NCI-H748 (cell line): Measurements from ENCODE around the gene KIF5A.
"Not testable (repeated sequence)": the region's sequence is repeated elsewhere in the genome, so short reads cannot be mapped to it uniquely, and the experiment has no call there.

Experiments
- DNase-seq: peaks from one replicate; lab custom pipeline; 2025; ENCODE audit not compliant: unreplicated experiment; lab: John Stamatoyannopoulos, UW

The KIF5A gene

DNA sequence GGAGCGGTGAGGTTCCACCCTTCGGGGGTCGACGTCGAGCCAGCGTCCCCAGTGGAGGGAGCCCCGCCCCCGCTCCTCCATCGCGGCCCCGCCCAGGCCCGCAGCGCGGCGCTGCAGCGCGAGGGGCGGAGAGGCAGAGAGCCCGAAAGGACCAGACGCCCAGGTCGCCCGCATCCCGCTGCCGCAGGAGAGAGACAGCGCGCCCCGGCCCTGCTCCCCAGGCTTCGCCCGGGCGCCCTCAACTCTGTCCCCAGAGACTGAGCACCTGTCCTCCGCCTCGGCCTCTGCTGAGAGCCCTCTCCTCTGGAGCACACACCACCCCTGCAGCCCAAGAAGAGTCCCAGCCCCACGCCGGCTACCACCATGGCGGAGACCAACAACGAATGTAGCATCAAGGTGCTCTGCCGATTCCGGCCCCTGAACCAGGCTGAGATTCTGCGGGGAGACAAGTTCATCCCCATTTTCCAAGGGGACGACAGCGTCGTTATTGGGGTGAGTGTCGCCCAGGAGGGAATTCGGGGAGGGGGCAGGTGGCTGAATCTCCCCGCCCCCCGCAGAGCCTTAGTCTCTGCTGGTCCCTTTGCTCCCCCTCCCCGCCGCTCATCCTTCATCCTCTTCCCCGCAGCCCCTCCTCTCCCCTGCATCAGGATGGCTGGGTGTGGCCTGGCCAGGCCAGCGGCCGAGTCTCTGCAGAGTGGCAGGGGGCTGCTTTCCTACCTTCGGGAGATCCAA, at the start of gene KIF5A:
Gene KIF5A, plus strand, starts transcription at position 136 of the 732 bp plus-strand sequence. Its CDS starts 228 bp downstream, at position 364.
- peak; percentile 82 for DNase-seq

DNA sequence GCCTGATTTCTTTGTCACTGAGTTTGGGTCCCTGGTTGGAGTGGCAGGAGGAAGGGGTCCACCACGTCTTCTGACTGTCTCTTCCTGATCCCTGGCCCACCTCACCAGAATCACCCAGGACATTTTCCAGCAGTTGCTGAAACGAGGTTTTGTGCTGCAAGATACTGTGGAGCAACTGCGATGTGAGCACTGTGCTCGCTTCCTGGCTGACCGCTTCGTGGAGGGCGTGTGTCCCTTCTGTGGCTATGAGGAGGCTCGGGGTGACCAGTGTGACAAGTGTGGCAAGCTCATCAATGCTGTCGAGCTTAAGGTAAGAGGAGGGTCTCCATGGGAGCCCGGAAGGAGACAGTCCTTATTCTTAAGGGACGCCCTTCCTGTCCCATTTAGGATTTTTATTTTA, 49.6 kb upstream of the KIF5A start:
- DNase-seq = no peak

DNA sequence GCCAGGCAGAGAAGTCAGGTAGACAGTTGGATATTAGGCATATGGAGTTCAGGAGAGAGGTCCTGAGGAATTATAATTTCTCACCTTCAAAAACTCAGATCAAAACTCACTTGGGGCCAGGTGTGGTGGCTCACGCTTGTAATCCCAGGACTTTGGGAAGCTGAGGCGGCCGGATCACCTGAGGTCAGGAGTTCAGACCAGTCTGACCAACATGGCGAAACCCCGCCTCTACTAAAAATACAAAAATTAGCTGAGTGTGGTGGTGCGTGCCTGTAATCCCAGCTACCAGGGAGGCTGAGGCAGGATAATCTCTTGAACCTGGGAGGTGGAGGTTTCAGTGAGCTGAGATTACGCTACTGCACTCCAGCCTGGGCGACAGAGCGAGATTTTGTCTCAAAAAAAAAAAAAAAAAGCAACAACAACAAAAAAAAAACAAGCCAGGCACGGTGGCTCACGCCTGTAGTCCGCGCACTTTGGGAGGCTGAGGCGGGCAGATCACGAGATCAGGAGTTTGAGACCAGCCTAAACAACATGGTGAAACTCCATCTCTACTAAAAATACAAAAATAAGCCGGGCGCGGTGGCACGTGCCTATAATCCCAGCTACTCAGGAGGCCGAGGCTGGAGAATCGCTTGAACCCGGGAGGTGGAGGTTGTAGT, 47.4 kb upstream of the KIF5A start:
- DNase-seq = not testable (repeated sequence)

DNA sequence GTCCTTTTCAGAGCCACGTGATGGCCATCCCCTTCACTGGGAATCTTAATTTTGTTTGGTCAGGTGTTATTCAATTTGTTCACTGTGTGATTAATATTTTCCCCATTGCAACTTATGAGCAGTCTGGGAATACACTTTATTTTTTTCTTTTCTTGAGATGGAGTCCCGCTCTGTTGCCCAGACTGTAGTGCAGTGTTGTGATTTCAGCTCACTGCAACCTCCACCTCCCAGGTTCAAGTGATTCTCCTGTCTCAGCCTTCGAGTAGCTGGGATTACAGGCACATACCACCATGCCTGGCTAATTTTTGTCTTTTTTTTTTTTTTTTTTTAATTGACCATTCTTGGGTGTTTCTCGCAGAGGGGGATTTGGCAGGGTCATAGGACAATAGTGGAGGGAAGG, 43.3 kb upstream of the KIF5A start:
- DNase-seq = not testable (repeated sequence)

DNA sequence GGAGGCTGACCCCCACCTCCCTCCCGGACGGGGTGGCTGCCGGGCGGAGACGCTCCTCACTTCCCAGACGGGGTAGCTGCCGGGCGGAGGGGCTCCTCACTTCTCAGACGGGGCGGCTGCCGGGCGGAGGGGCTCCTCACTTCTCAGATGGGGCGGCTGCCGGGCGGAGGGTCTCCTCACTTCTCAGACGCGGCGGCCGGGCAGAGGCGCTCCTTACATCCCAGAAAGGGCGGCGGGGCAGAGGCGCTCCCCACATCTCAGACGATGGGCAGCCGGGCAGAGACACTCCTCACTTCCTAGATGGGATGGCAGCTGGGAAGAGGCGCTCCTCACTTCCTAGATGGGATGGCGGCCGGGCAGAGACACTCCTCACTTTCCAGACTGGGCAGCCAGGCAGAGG, 42.0 kb upstream of the KIF5A start:
- not testable (repeated sequence) for DNase-seq

DNA sequence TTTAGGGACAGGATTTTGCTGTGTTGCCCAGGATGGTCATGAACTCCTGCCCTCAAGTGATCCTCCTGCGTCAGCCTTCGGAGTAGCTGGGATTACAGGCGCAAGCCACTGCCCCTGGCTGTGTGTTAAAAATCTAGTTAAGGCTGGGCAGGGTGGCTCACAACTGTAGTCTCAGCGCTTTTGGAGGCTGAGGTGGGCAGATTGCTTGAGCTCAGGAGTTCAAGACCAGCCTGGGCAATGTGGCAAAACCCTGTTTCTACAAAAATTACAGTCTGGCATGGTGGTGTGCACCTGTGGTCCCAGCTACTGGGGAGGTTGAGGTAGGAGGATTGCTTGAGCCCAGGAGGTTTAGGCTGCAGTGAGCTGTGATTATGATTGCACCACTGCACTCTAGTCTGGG, 38.7 kb upstream of the KIF5A start:
- no peak for DNase-seq

DNA sequence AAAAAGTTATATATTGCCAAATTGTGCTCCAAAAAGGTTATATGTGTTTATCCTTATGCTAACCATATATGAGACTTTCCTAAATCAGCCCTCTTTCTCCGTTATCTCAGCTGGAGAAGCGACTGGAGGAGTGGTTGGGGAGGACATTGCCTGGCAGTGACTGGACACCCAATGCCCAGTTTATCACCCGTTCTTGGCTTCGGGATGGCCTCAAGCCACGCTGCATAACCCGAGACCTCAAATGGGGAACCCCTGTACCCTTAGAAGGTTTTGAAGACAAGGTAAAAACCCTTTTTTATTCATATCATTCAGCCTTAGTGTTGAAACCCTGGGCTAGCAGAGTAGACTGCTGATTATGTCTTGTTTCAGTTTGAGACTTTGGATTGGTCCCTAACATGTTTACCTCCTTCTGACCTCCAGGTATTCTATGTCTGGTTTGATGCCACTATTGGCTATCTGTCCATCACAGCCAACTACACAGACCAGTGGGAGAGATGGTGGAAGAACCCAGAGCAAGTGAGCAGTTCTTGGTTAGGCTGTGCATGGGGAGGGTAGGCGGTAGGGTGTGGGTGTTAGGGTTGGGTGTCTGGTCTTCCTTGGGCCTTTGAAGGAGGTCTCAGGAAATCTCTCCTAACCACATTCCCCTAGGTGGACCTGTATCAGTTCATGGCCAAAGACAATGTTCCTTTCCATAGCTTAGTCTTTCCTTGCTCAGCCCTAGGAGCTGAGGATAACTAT, 38.1 kb upstream of the KIF5A start:
- no peak for DNase-seq

DNA sequence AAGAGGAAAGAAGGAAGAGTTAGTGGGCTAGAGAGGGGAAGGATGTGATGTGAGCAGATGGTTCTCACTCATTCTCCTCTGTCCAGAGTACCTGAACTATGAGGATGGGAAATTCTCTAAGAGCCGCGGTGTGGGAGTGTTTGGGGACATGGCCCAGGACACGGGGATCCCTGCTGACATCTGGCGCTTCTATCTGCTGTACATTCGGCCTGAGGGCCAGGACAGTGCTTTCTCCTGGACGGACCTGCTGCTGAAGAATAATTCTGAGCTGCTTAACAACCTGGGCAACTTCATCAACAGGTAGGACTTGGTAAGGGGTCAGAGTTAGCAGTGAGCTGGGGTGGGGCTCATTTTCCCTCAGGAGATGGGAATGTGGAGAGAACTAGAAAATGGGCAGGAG, 37.2 kb upstream of the KIF5A start:
- DNase-seq = no peak

DNA sequence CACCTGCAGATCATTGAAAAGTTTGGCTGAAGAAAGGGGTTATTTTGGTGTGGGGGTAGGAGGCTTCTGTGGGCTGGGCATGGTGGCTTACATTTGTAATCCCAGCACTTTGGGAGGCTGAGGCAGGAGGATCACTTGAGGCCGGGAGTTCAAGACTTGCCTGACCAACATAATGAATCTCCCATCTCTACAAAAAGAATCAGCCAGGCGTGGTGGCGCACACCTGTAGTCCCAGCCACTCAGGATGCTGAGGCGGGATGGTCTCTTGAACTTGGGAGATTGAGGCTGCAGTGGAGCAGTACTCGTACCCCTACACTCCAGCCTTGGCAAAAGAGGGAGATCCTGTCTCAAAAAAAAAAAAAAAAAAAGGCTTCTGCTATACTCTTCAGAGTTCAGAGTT, 36.6 kb upstream of the KIF5A start:
- DNase-seq = no peak

DNA sequence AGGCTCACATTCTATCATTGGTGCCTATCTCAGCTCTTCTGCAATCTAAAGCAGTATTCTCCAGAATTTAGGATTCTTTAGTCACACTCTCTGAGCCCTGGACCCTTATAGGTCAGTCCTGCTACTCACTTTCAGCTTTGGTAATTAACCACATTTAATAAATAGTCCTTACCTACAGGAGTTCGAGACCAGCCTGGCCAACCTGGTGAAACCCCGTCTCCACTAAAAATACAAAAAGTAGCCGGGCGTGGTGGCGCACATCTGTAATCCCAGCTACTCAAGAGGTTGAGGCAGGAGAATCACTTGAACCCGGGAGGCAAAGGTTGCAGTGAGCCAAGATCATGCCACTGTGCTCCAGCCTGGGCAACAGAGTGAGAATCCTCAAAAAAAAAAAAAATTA, 36.2 kb upstream of the KIF5A start:
- not testable (repeated sequence) for DNase-seq

DNA sequence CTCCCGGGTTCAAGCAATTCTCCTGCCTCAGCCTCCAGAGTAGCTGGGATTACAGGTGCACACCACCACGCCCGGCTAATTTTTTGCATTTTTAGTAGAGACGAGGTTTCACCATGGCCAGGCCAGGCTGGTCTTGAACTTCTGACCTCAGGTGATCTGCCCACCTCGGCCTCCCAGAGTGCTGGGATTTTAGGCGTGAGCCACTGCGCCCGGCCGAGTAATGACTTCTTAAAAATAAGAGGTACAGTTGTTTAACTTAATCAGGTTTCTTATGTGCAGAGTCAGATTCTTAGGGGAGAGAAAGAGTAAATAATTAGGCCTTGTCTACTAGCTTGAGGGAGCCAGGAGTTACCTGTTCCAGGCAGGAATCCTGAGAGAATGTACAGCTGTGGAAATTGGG, 35.6 kb upstream of the KIF5A start:
- DNase-seq = not testable (repeated sequence)

DNA sequence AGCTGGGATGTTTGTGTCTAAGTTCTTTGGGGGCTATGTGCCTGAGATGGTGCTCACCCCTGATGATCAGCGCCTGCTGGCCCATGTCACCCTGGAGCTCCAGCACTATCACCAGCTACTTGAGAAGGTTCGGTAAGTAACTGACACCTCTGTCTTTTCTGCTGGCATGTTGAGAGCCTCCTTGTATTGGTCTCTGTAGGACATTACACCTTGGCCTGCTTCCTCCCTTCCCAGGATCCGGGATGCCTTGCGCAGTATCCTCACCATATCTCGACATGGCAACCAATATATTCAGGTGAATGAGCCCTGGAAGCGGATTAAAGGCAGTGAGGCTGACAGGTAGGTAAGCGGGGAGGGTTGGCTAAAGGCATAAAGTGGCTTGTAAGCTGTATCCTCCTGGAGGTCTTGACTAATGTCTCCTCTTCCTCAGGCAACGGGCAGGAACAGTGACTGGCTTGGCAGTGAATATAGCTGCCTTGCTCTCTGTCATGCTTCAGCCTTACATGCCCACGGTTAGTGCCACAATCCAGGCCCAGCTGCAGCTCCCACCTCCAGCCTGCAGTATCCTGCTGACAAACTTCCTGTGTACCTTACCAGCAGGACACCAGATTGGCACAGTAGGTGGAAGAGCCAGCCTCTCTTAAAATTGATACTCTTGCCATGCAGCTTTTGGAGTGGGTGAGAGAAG, 35.0 kb upstream of the KIF5A start:
- no peak for DNase-seq

DNA sequence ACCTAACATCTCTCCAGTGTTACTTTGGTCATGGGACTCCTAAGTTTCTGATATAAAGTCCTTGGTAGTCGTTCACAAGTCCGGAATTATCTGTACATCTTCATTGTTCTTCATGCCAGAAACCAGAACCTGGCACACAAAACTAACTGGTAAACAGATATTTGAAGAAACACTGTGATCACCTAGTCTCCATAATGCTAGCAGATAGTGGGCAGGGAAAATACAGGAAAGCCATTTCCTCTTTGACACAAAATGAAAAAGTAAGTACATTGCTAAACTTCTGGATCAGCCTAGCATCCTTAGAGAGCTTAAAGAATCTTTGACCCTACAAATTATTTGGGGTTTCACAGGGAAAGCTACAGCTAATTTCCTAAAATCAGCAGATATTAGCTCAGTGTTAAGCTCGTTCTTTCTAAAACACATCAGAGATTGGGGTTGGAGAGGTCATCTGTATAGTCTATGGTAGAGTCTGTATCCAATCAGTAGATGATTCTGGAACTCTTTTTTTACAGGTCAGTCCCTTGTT, 34.4 kb upstream of the KIF5A start:
- DNase-seq = no peak

DNA sequence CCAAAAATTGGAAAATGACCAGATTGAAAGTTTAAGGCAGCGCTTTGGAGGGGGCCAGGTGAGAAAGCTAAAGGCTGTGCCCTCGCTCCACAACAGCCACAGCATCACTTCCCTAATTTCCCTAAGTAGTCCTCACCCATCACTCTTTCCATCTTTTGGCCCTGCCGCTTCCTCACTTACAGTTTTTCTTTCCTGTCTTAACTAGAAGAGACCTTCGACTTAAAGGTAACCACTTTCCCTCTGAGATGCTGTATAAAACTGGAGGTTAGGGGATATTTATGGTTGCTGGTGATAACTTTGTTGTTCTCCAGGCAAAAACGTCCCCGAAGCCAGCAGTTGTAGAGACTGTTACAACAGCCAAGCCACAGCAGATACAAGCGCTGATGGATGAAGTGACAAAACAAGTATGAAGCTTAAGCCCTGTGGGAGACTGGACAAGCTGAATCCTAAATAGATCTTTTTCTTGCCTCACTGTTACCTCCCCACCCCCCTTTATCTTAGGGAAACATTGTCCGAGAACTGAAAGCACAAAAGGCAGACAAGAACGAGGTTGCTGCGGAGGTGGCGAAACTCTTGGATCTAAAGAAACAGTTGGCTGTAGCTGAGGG, 33.8 kb upstream of the KIF5A start:
- no peak for DNase-seq

DNA sequence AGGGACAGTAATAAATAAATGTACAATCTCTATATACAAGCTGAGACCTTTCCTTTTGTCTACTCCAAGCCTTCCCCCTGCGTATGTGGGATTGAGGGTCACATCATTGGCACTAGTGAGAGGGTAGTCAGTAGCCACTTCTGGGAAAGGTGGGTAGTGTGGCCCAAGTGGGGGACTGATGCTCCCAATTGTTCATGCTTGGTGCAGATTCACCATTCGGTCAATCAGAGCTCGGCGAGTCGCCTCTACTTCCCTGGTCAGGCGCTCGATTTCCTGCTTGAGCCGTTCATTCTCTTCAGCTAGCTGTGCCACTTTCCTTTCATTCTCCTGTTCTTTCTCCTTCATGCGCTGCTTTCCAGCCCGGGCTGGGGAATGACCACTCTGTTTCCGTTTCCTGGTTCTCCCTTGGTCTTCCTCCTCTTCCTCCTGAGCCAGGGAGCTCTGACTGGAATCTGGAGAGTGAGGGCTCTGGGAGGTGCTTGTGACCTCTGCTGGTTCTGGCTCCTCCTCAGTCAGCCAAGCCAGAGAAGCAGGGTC, 33.2 kb upstream of the KIF5A start:
- DNase-seq = no peak

DNA sequence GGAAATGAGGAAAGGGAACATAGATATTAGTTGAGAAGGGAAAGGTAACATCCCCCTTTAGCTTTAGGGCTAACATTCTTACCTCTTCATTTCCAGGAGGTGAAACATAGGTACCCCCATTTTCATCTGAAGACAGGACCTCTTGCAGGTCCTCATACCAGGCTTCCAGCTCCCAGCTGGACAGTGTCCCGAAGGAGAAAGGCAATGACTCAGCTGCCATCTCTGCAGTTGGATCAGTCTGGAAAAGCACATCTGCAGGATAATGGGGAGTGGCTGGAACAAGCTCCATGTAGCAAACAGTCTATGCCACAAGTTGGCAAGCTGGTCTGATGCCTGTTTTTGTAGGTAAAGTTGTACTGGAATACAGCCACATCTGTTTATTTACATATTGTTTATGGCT, 32.7 kb upstream of the KIF5A start:
- no peak for DNase-seq

DNA sequence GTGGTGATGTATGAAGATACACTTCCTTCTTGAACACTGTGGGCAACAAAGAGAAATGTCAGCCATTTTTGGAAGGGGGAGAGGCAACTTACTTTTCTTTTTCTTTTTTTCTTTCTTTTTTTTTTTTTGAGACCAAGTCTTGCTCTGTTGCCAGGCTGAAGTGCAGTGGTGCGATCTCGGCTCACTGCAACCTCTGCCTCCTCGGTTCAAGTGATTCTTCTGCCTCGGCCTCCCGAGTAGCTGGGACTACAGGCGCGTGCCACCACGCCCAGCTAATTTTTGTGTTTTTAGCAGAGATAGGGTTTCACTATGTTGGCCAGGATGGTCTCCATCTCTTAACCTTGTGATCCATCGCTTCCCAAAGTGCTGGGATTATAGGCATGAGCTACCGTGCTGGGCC, 32.1 kb upstream of the KIF5A start:
- not testable (repeated sequence) for DNase-seq

DNA sequence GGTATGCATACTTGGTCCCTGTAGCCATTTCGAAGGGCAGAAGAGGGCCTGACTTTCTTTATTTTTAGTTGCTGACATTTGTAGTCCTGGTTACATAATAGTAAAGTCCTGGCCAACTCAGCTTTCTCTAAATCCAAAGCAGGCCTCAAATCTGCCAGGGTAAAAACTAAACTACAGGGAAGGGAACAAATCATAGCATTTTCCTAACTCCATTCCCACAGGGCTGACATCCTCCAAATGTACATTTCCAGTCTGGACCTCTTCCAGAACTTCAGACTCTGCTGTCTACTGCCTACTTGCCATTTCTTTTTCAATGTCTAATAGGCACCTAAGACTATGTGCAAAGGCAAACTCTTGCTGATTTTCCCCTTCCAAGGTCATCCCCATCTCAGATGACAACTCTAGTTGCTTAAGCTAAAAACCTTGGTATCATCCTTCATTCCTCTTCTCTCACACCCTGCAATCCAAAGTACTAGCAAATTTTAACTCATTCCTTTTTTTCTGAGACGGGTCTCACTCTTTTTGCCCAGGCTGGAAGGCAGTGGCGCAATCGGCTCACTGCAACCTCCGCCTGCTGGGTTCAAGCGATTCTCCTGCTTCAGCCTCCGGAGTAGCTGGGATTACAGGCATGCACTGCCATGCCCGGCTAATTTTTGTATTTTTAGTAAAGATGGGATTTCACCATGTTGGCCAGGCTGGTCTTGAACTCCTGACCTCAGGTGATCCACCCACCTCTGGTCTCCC, 31.5 kb upstream of the KIF5A start:
- no peak for DNase-seq

DNA sequence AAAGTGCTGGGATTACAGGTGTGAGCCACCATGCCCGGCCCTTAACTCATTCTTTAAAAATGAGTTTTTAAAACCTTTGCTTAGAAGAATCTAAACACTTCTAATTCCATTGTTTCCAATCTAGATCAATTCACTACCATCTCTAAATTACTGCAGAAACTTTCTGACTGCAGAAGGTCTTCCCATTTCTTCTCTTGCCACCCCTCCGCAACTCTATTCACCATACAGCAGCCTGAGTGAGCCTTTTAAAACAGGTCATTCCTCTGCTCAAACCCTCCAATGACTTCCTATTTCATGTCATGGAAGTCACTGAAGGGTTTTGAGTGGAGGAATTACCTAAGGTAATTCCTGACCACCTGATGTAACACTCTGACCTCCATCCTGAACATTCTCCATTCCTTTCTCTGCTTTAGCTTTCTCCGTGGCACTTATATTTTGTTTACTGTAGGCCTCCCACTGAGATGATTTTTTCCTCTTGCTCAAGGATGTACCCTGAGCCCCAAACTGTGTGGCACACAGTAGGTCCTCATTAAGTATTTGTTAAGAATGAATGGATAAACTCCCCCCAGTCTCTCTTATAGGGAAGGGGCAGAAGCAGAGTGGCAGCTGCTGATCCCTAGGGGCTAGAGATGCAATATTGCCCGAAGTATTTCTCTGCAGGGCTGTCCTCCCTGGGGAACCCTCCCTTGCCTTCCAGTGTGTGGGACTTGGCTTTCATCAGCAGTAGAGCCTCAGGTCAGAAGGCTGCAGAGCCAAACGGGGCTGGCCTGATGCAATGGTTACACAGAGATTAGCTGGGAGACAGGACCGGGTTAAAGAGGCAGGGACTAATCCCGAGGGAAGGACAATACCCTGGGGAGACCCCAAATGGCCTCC, 30.7 kb upstream of the KIF5A start:
- peak; percentile 50 for DNase-seq
